Neural progenitor cell (in vitro differentiated cells): Measurements from ENCODE around the gene RPL9.

ENCODE experiments used
- EZH2 ChIP-seq: fragments of 200-600 bp; sonication (generic); IDR thresholded peaks from 2 replicates; pipeline ENCODE4 v1.6.1; 2017; ENCODE audit warnings: antibody characterized with exemption, mild to moderate bottlenecking, moderate library complexity
- TF ChIP-seq, protein P1 (sequence below): fragments of 200-600 bp; sonication (generic); IDR thresholded peaks from 2 replicates; pipeline ENCODE4 v1.5.1; 2017; ENCODE audit warnings: antibody characterized with exemption, mild to moderate bottlenecking

GRCh38 chr4:39453738-39454137, 5.0 kb downstream of the RPL9 start:
- TF ChIP-seq, protein P1, sequence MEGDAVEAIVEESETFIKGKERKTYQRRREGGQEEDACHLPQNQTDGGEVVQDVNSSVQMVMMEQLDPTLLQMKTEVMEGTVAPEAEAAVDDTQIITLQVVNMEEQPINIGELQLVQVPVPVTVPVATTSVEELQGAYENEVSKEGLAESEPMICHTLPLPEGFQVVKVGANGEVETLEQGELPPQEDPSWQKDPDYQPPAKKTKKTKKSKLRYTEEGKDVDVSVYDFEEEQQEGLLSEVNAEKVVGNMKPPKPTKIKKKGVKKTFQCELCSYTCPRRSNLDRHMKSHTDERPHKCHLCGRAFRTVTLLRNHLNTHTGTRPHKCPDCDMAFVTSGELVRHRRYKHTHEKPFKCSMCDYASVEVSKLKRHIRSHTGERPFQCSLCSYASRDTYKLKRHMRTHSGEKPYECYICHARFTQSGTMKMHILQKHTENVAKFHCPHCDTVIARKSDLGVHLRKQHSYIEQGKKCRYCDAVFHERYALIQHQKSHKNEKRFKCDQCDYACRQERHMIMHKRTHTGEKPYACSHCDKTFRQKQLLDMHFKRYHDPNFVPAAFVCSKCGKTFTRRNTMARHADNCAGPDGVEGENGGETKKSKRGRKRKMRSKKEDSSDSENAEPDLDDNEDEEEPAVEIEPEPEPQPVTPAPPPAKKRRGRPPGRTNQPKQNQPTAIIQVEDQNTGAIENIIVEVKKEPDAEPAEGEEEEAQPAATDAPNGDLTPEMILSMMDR: no peak
- no peak for TF ChIP-seq EZH2
